IMR-90 (cell line): ENCODE data around the gene PAFAH1B2. TPM values are rescaled to one million over a fixed set of nuclear protein-coding genes. Genes with fewer than 3 reads are reported as not detected.

ENCODE experiments used
- ATAC-seq: fragments of 200-7000 bp; cut with Tn5 transposase; 2 replicates; pipeline ENCODE4 v1.9.1; 2020; ENCODE audit warnings: low read depth, mild to moderate bottlenecking, moderate library complexity
- BruUV-seq: library from RNA; stranded (reverse); fragments of 400-500 nt; replicated peaks from 2 replicates; lab custom pipeline; 2021; lab: Mats Ljungman, UMichigan
- CTCF ChIA-PET: fragments of 300-600 bp; formaldehyde crosslinking; extraction: SDS; loops from one replicate; lab custom pipeline; 2021; ENCODE audit warnings: antibody characterized with exemption; lab: Yijun Ruan, JAX
- POLR2A ChIA-PET: fragments of 300-600 bp; sonication (Branson Sonifier 250); formaldehyde crosslinking; loops from one replicate; lab custom pipeline; 2022; ENCODE audit warnings: antibody characterized with exemption; ENCODE audit not compliant: unreplicated experiment; lab: Charles Lee
- DNase-seq: peaks from one replicate; pipeline ENCODE4 v3.0.0; 2013
- H2AFZ ChIP-seq: replicated peaks from 2 replicates; pipeline ENCODE3; 2013; ENCODE audit warnings: low read length, mild to moderate bottlenecking; ENCODE audit not compliant: poor library complexity
- H2AK5ac ChIP-seq: 2 replicates; pipeline ENCODE4 v1.6.1; 2013; ENCODE audit warnings: low read depth, low read length, inconsistent platforms
- H2AK9ac ChIP-seq: replicated peaks from 2 replicates; pipeline ENCODE3; 2013; ENCODE audit warnings: mild to moderate bottlenecking, low read depth, low read length, moderate library complexity; ENCODE audit not compliant: poor library complexity
- H2BK120ac ChIP-seq: 2 replicates; pipeline ENCODE4 v1.6.1; 2013; ENCODE audit warnings: low read depth, low read length, inconsistent platforms
- H2BK15ac ChIP-seq: 3 replicates; pipeline ENCODE4 v1.6.1; 2013; ENCODE audit warnings: low read depth, low read length, inconsistent platforms
- H2BK20ac ChIP-seq: 2 replicates; pipeline ENCODE4 v1.6.1; 2013; ENCODE audit warnings: low read depth, mild to moderate bottlenecking, inconsistent platforms, low read length, moderate library complexity
- H2BK5ac ChIP-seq: 2 replicates; pipeline ENCODE4 v1.6.1; 2013; ENCODE audit warnings: mild to moderate bottlenecking, low read depth, low read length, inconsistent platforms; ENCODE audit not compliant: poor library complexity, severe bottlenecking
- H3K14ac ChIP-seq: replicated peaks from 2 replicates; pipeline ENCODE4 v1.6.1; 2013; ENCODE audit warnings: low read depth, low read length, inconsistent platforms
- H3K18ac ChIP-seq: 2 replicates; pipeline ENCODE4 v1.6.1; 2013; ENCODE audit warnings: low read depth, low read length, control low read depth
- H3K23ac ChIP-seq: 2 replicates; pipeline ENCODE4 v1.6.1; 2013; ENCODE audit warnings: low read depth, low read length, inconsistent platforms
- H3K27ac ChIP-seq: 2 replicates; pipeline ENCODE4 v1.5.1; 2013; ENCODE audit warnings: mild to moderate bottlenecking, control low read depth, low read length; ENCODE audit not compliant: insufficient read depth
- H3K27me3 ChIP-seq: 2 replicates; pipeline ENCODE4 v1.6.1; 2013; ENCODE audit warnings: low read length; ENCODE audit not compliant: control insufficient read depth, insufficient read depth
- H3K36me3 ChIP-seq: 2 replicates; pipeline ENCODE4 v1.6.1; 2013; ENCODE audit warnings: low read length, mixed read lengths; ENCODE audit not compliant: control insufficient read depth, insufficient read depth
- H3K4ac ChIP-seq: 2 replicates; pipeline ENCODE4 v1.6.1; 2013; ENCODE audit warnings: low read depth, low read length, inconsistent platforms
- H3K4me1 ChIP-seq: 2 replicates; pipeline ENCODE4 v1.6.1; 2013; ENCODE audit warnings: low read length, mixed read lengths; ENCODE audit not compliant: control insufficient read depth, insufficient read depth
- H3K4me2 ChIP-seq: 2 replicates; pipeline ENCODE4 v1.6.1; 2013; ENCODE audit warnings: low read depth, mild to moderate bottlenecking, control low read depth, low read length, moderate library complexity
- H3K4me3 ChIP-seq: 2 replicates; pipeline ENCODE4 v1.5.1; 2013; ENCODE audit warnings: low read depth, mild to moderate bottlenecking, control low read depth, low read length, moderate library complexity; ENCODE audit not compliant: insufficient read depth
- H3K56ac ChIP-seq: 2 replicates; pipeline ENCODE4 v1.6.1; 2013; ENCODE audit warnings: low read length, inconsistent platforms; ENCODE audit not compliant: insufficient read depth; ENCODE audit errors: extremely low read depth
- H3K79me1 ChIP-seq, 2 experiments: 2 replicates each; pipeline ENCODE4 v1.6.1; 2013; ENCODE audit warnings: low read length in 2 of 2, inconsistent platforms in 1 of 2, low read depth in 1 of 2
- H3K9ac ChIP-seq: 2 replicates; pipeline ENCODE4 v1.6.1; 2013; ENCODE audit warnings: low read depth, low read length, control low read depth
- H3K9me1 ChIP-seq: 2 replicates; pipeline ENCODE4 v1.6.1; 2013; ENCODE audit warnings: low read length, inconsistent platforms; ENCODE audit not compliant: insufficient read depth
- H3K9me3 ChIP-seq: 2 replicates; pipeline ENCODE4 v1.6.1; 2013; ENCODE audit warnings: low read length; ENCODE audit not compliant: control insufficient read depth, insufficient read depth
- H4K20me1 ChIP-seq: 2 replicates; pipeline ENCODE4 v1.6.1; 2013; ENCODE audit warnings: low read length, inconsistent platforms; ENCODE audit not compliant: insufficient read depth
- H4K5ac ChIP-seq: 2 replicates; pipeline ENCODE4 v1.6.1; 2013; ENCODE audit warnings: mild to moderate bottlenecking, low read depth, low read length, control low read depth
- H4K8ac ChIP-seq, 2 experiments: 2 replicates each; pipeline ENCODE4 v1.6.1; 2013; ENCODE audit warnings: low read depth in 2 of 2, low read length in 2 of 2, control low read depth in 1 of 2, inconsistent platforms in 1 of 2
- H4K91ac ChIP-seq: 2 replicates; pipeline ENCODE4 v1.6.1; 2013; ENCODE audit warnings: low read depth, low read length, inconsistent platforms; ENCODE audit not compliant: insufficient read depth
- CTCF ChIP-seq: conservative IDR thresholded peaks from 2 replicates; pipeline ENCODE4 v1.5.1; 2012; ENCODE audit warnings: mild to moderate bottlenecking, low read depth, low read length, improper control_type of control experiment
- MAZ ChIP-seq: IDR thresholded peaks from 2 replicates; pipeline ENCODE4 v1.6.1; 2012; ENCODE audit warnings: low read depth, mild to moderate bottlenecking, low read length, improper control_type of control experiment, moderate library complexity, borderline replicate concordance
- RAD21 ChIP-seq: IDR thresholded peaks from 2 replicates; pipeline ENCODE4 v1.6.1; 2012; ENCODE audit warnings: low read length, improper control_type of control experiment
- SMC3 ChIP-seq: fragments of 150-350 bp; IDR thresholded peaks from 2 replicates; pipeline ENCODE4 v1.6.1; 2016; ENCODE audit warnings: low read depth, mild to moderate bottlenecking, antibody characterized with exemption, low read length, moderate library complexity
- USF2 ChIP-seq: fragments of 150-350 bp; IDR thresholded peaks from 2 replicates; pipeline ENCODE4 v1.6.1; 2017; ENCODE audit warnings: mild to moderate bottlenecking, antibody characterized with exemption, low read length, low read depth
- WGBS, 2 experiments: methylation state at CpG; one replicate each; pipeline versions ENCODE4 v1.1.5 to v1.1.7; 2013; ENCODE audit warnings: missing lambda C conversion rate in 2 of 2; ENCODE audit not compliant: insufficient read length in 1 of 2; ENCODE audit errors: extremely low coverage in 2 of 2; 5-methylcytosine and 5-hydroxymethylcytosine counted together
- dilution Hi-C: fragments of 300-500 bp; cut with HindIII; formaldehyde crosslinking; loops from one replicate; pipeline ENCODE4 v1.14.3; 2018; ENCODE audit warnings: low sequenced_read_pairs; ENCODE audit not compliant: unreplicated experiment
- in situ Hi-C: fragments of 300-500 bp; cut with MboI; formaldehyde crosslinking; loops from 3 replicates; pipeline ENCODE4 v1.14.3; 2019; ENCODE audit warnings: low sequenced_read_pairs, inconsistent platforms, mixed read lengths
- intact Hi-C: fragments of 100-400 bp; cut with micrococcal nuclease; formaldehyde crosslinking; loops from 2 replicates; pipeline ENCODE4 v1.10.0; 2022
- polyA plus RNA-seq, 3 experiments: library from polyadenylated mRNA; depleted of rRNA; stranded (reverse); fragments of >200 nt; gene quantifications; 2 replicates each; pipeline ENCODE4 v1.2.3, GENCODE V29; 2012; ENCODE audit warnings: low replicate concordance in 1 of 3
- total RNA-seq: library from RNA; depleted of rRNA; stranded (reverse); fragments of >200 nt; gene quantifications from 2 replicates; pipeline ENCODE4 v1.2.3, GENCODE V29; 2012

PAFAH1B2 gene
- total and polyA plus RNA-seq, 2 of the 4 experiments (the other 2 are of a cell fraction), result 29.8 to 280 TPM

GRCh38 chr11:117197516-117198456 lies 53.7 kb downstream of the PAFAH1B2 start:
- dilution Hi-C loops (no loop called here), intact Hi-C loops (loop anchor here (2.0 kb wide), 1 partner anchor 29 kb away; no protein-coding TSS in a partner anchor), in situ Hi-C loops (no loop called here)
- Histone ChIP-seq H2AK9ac (peak overlapping the region; percentile 100), H2AFZ (peak overlapping the region; percentile 4), H3K9me1 (peaks cover 17% of the 10 kb centered on the region), H3K27ac (peak overlapping the region; percentile 98), H3K79me1 (peaks cover 10 to 43% of the 10 kb centered on the region in 2 experiments; a peak in 3 of 4 replicates), H3K4me2 (peak overlapping the region; percentile 81), H3K14ac (peak overlapping the region; percentile 100), H2BK20ac (peak overlapping the region; percentile 92), H3K9me3 (no peaks in the 10 kb centered on the region), H3K9ac (peak overlapping the region; percentile 96), H4K91ac (peak overlapping the region; percentile 100), H2BK120ac (peak overlapping the region; percentile 100), H3K23ac (peak overlapping the region; percentile 99), H4K8ac (peak overlapping the region; percentile 99), H3K4me3 (peak overlapping the region; percentile 23; the same call in 1 of the 2 replicates), H2AK5ac (peak overlapping the region; percentile 100), H3K27me3 (no peaks in the 10 kb centered on the region), H3K4ac (peak overlapping the region; percentile 100), H3K18ac (peak overlapping the region; percentile 96), H2BK5ac (peak overlapping the region; percentile 95), H4K20me1 (peaks cover 32% of the 10 kb centered on the region), H3K4me1 (peaks cover 29% of the 10 kb centered on the region), H2BK15ac (peak overlapping the region; percentile 100), H3K36me3 (peaks cover 33% of the 10 kb centered on the region), H4K5ac (peak overlapping the region; percentile 94), H3K56ac (peak overlapping the region; percentile 97)
- peak; percentile 32 for DNase-seq
- no TSS peak for BruUV-seq
- TF ChIP-seq RAD21 (peak; percentile 34), USF2 (no peak), CTCF (peak; percentile 62), MAZ (peak; percentile 60; the same call in 1 of the 2 replicates), SMC3 (no peak)
- CTCF ChIA-PET, result interaction anchor here (1.0 kb wide), 1 partner anchor 29 kb away, joined by 3 read pairs; no protein-coding TSS in a partner anchor
- peak; percentile 2 for ATAC-seq
- POLR2A ChIA-PET, result interaction anchor here (0.5 to 2.2 kb wide), 2 partner anchors 20 to 419 kb away, joined by 3 to 11 read pairs; no protein-coding TSS in a partner anchor
- 40% methylated on average over 1 of the region's 17 CpGs; no CpG with 5 or more reads in 1 of the 2 experiments for WGBS, 2 experiments
